Effector memory CD4-positive, alpha-beta T cell (primary cell): Measurements from ENCODE around the gene KPNA3.

Experiments used
- DNase-seq, 3 donors: peaks; one replicate each; pipeline ENCODE4 v3.0.0-alpha.2; 2020
- H3K27ac ChIP-seq: 2 replicates; pipeline ENCODE4 v1.7.0; 2013; ENCODE audit warnings: mild to moderate bottlenecking, low read length, moderate library complexity; ENCODE audit not compliant: insufficient read depth, poor library complexity, severe bottlenecking
- H3K27me3 ChIP-seq: replicated peaks from 2 replicates; pipeline ENCODE4 v1.7.0; 2013; ENCODE audit warnings: mild to moderate bottlenecking, low read length; ENCODE audit not compliant: insufficient read depth, control insufficient read depth, poor library complexity, severe bottlenecking
- H3K36me3 ChIP-seq: 2 replicates; pipeline ENCODE4 v1.7.0; 2013; ENCODE audit warnings: mild to moderate bottlenecking, low read length, moderate library complexity; ENCODE audit not compliant: control insufficient read depth, insufficient read depth
- H3K4me1 ChIP-seq: 2 replicates; pipeline ENCODE4 v1.7.0; 2013; ENCODE audit warnings: low read length, mild to moderate bottlenecking; ENCODE audit not compliant: control insufficient read depth, insufficient read depth, poor library complexity, severe bottlenecking
- H3K4me3 ChIP-seq: 2 replicates; pipeline ENCODE4 v1.7.0; 2013; ENCODE audit warnings: low read length, low read depth, mild to moderate bottlenecking; ENCODE audit not compliant: insufficient read depth, poor library complexity, severe bottlenecking
- H3K9me3 ChIP-seq: 2 replicates; pipeline ENCODE4 v1.7.0; 2013; ENCODE audit warnings: mild to moderate bottlenecking, low read length, moderate library complexity; ENCODE audit not compliant: control insufficient read depth

Gene KPNA3

DNA sequence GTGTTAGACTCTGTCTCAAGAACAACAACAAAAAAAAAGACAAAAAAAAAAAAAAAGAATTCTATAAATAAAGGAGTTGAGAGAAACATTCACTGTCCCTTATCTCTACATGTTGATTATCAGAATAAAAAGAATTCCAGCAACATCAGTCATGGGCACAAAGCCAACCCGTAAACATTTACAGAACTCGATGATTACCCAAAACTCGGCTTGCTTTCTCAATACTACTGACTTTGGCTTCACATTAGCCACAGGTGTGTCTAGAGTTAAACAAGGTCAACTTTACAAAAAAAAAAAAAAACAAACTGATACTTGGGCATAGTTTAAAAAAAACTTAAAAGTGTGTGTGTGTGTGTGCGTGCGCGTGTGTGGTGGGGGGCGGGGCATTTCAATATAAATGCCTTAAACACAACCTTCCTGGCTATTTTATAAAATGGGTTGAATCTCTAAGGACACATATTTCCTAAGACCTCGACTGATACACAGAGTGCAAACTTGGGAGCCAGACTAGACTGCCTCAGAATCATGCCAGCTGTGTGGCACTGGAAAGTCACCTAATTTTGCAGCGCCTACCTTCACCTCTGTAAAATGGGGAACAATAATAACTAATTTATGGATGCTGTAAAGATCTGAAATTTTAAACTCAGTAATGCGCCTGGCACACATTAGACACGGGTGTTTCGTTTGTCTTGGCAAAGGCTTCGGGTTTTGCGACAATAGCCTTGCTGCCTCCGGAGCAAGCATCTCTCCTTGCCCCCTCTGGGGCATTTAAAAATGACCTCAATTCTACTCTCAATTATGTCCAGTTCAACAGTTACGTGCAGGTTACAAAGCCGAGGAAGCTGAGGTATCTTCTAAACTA lies 102.1 kb downstream of the KPNA3 start:
- Histone ChIP-seq H3K27ac (no peak overlapping the region), H3K27me3 (no peaks in the 10 kb centered on the region), H3K4me3 (peak overlapping the region; percentile 84), H3K9me3 (no peaks in the 10 kb centered on the region), H3K36me3 (no peaks in the 10 kb centered on the region), H3K4me1 (no peaks in the 10 kb centered on the region)
- no peak for DNase-seq

DNA sequence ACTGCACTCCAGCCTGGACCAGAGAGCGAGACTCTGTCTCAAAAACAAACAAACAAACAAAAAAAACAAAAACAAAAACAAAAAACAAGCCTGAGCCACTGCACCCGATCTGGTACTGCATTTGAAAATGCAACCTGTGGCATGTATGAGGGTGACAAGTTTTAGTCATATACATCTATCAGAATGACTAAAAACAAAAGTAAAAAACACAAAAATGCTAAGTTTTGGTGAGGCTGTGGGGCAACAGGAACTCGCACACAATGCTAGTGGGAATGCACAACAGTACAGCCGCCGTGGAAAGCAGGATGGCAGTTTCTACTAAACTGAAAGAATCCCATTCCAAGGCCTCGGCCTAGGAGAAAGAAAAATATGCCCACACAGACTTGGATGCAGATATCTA lies 109.0 kb downstream of the KPNA3 start:
- Histone ChIP-seq H3K9me3 (no peaks in the 10 kb centered on the region), H3K4me1 (no peaks in the 10 kb centered on the region), H3K36me3 (no peaks in the 10 kb centered on the region), H3K4me3 (no peak overlapping the region), H3K27ac (no peak overlapping the region), H3K27me3 (no peaks in the 10 kb centered on the region)
- DNase-seq, result no peak

DNA sequence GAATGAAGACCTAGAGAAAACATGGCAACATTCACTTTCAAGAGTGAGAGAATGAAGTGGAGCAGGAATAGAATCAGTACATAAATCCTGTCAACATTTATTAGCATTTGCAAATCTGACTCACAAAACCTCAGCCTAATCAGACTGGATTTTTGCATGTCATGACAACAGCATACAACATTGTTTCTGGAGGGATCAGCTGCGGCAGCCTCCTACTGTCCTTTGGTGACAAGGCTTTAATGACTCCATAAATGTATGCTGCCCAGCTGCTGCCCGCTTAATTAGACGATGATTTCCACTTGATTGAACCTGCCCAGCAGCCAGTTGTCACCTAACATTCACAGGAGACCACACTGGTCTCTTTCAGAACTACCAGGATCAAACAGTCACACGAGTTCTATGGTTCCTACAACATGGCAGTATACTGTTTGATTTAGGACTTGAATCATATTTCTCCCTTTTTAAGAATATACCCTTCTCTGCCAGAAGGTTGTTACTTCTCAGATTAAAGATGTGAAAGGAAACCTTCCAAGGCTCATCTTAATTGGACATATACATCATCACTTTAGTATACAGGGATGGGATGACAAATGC lies 110.5 kb downstream of the KPNA3 start:
- no peak overlapping the region for H3K4me3 ChIP-seq
- H3K27ac ChIP-seq, result no peak overlapping the region
- H3K4me1 ChIP-seq, result no peaks in the 10 kb centered on the region
- H3K36me3 ChIP-seq, result no peaks in the 10 kb centered on the region
- DNase-seq, result no peak
- no peaks in the 10 kb centered on the region for H3K27me3 ChIP-seq
- H3K9me3 ChIP-seq, result no peaks in the 10 kb centered on the region

DNA sequence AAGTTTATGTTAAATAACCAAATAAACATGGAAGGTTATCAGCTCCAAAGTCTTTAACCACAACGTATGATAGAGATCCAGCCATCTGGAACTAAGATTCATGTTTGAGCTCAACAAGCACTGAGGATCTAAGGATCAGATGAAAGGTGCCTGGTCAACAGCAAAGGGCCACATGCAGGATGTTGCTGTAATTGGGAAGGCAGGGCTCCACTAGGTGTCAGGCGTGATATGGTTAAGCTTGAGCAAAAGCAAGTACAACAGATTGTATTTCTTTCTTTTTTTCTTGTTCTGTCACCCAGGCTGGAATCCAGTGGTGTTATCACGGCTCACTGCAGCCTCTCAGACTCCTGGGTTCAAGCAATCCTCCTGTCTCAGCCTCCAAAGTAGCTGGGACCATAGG lies 113.2 kb downstream of the KPNA3 start:
- Histone ChIP-seq H3K4me3 (no peak overlapping the region), H3K36me3 (no peaks in the 10 kb centered on the region), H3K4me1 (no peaks in the 10 kb centered on the region), H3K27me3 (no peaks in the 10 kb centered on the region), H3K27ac (no peak overlapping the region), H3K9me3 (no peaks in the 10 kb centered on the region)
- no peak for DNase-seq

DNA sequence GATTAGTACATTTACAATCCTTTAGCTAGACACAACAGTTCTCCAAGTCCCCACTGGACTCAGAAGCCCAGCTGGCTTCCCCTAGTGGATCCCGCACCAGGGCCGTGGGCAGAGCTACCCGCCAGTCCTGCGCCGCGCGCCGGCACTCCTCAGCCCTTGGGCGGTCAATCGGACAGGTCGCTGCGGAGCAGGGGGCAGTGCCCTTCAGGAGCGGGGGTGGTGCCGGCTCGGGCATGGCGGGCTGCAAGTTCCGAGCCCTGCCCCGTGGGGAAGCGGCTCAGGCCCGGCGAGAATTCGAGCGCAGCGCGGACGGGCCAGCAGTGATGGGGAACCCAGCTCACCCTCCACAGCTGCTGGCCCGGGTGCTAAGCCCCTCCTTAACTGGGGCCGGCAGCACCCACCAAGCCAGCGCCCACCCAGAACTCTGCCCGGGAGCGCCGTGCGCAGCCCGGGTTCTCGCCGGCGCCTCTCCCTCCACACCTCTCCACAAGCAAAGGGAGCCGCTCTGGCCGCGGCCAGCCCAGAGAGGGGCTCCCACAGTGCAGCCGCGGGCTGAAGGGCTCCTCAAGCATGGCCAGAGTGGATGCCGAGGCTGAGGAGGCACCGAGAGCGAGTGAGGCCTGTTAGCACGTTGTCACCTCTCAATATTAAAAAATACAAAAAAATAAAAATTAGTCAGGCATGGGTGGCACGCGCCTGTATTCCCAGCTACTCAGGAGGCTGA lies 114.1 kb downstream of the KPNA3 start:
- Histone ChIP-seq H3K27me3 (no peaks in the 10 kb centered on the region), H3K27ac (no peak overlapping the region), H3K4me3 (no peak overlapping the region), H3K36me3 (no peaks in the 10 kb centered on the region), H3K9me3 (no peaks in the 10 kb centered on the region), H3K4me1 (no peaks in the 10 kb centered on the region)
- DNase-seq, result no peak

DNA sequence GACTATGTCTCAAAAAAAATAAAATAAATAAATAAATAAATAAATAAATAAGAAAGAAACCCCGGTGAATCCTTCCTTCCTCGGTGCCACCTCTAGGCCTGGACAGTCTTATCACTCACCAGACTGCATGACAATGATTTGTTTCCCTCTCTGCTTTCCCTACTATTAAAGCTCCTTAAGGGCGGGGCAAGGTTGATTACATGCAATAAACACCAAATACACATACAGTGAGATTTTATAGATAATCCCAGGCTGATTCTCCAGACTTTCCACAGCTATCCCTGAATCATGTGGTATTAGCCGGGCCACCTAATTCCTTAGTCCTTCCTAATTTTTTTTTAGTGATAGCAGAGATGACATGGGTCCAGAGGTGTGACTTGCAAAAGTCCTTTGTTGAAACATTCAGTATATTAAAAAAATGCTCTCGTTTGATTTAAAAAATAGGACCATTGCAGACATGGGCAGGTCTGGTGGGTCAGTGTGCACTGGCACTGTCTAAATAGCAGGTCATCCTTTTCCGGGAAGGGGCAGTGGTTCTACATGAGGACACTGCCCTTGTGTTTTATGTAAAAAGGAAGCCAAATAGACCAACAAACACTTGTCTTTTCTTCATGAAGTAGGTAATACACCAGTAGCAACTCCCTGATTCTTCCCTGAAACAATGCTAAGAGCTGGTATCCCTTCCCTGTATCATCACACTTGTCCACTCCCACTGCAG lies 115.7 kb downstream of the KPNA3 start:
- DNase-seq, result no peak
- H3K27me3 ChIP-seq, result no peaks in the 10 kb centered on the region
- no peak overlapping the region for H3K4me3 ChIP-seq
- no peaks in the 10 kb centered on the region for H3K4me1 ChIP-seq
- no peaks in the 10 kb centered on the region for H3K36me3 ChIP-seq
- no peaks in the 10 kb centered on the region for H3K9me3 ChIP-seq
- no peak overlapping the region for H3K27ac ChIP-seq

DNA sequence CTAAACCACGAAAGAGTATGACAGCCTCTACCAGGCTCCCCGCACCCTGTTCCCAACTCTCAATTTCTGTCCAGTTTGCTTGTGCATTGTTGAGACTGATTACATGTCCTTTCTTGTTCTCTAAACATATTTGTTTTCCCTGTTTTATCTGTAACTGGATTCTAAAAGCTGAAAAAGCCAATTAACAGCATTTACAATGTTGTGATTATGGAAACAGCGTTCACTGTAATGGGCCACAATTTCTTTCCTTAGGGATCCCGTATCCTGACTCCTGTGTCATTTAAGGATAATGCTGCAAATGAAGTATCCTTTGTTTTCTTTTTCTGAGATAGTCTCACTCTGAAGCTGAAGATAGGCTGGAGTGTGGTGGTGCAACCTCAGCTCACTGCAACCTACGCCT lies 121.7 kb downstream of the KPNA3 start:
- H3K36me3 ChIP-seq, result peaks cover 6% of the 10 kb centered on the region
- H3K27me3 ChIP-seq, result no peaks in the 10 kb centered on the region
- H3K4me1 ChIP-seq, result no peaks in the 10 kb centered on the region
- H3K4me3 ChIP-seq, result no peak overlapping the region
- H3K9me3 ChIP-seq, result no peaks in the 10 kb centered on the region
- no peak for DNase-seq
- no peak overlapping the region for H3K27ac ChIP-seq

DNA sequence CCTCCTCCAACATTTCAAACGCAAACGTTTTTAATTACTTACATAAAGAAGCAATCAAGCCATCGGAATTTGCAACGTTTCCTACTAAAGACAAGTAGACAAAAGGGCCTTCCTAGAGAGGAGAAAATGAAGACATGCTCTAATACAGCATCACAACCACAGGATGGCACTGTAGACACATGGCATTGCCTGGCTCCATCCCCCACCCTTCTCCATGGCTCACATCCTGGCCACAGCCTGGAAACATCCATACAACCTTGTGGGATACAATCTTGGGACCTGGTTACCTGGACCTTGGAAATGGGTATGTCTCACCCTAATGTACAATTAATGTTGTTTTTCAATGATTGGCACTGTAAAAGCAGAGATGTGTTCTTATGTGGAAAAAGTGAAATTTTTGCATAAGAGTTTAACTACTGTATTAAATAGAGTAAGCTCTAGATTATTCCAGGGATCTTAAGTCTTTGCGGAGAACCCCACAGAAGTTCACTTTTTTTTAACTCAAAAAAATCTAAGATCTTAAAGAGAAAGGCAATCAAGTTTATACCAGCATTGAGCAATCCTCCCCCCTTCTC lies 122.7 kb downstream of the KPNA3 start:
- Histone ChIP-seq H3K27me3 (no peaks in the 10 kb centered on the region), H3K27ac (no peak overlapping the region), H3K4me1 (no peaks in the 10 kb centered on the region), H3K4me3 (no peak overlapping the region), H3K36me3 (peaks cover 6% of the 10 kb centered on the region), H3K9me3 (no peaks in the 10 kb centered on the region)
- no peak for DNase-seq

DNA sequence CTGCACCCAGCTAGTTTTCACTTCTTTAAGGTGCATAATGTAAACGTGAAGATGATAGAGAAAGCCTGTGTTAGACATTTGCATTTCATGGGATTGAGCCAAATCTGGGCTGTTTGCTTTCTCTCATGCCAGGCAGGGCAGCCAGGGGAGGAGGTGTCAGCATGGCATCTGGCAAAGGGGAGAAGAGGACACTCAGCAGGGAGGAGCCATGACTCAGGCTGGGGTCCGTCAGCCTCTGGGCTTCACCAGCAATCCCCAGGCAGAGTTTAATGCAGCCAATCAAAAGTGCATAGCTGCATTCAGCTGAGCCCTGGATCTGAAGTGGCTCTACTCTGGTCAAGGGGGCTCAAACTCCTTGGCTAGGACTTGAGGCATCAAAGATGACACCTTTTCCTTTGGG lies 124.7 kb downstream of the KPNA3 start:
- Histone ChIP-seq H3K4me3 (no peak overlapping the region), H3K27me3 (no peaks in the 10 kb centered on the region), H3K27ac (no peak overlapping the region), H3K9me3 (no peaks in the 10 kb centered on the region), H3K36me3 (peaks cover 6% of the 10 kb centered on the region), H3K4me1 (no peaks in the 10 kb centered on the region)
- DNase-seq, result no peak
